ENCODE data around the gene LCOR. TPM values are rescaled to one million over a fixed set of nuclear protein-coding genes. Genes with fewer than 3 reads are reported as not detected.

LCOR gene
- total RNA-seq, 4 donors from 2014 or later = 61.9 to 133 (median 81.2) TPM

DNA sequence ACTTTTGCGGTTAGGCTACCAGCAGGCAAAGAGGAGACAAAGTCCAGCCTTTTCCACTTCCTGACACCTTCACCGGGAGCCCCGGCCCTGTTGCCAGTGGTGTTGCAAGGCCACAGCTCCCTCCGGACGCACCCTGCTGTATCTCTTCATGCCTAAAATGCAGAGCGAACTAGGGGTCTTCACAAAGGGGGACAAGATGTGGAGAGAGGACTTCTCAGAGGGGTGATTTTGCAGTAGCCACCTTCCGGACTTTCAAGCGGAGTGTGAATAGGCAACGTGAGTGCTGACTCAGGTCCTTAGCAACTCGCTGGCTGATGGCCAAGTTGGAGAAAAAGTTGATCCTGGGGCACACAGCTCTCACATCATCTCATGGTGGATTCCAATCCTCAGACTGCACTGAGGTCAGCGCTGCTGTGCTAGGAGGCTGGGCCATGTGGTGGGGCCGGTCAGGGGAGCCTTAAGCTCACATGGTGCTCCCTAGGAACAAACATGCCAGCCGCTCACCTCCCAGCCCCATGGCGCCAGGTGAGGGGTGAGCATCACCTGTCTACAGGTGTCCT, 166.3 kb downstream of the LCOR start:
- no peak overlapping the region for H3K4me3 ChIP-seq
- no peaks in the 10 kb centered on the region for H3K9me3 ChIP-seq
- no peak overlapping the region for H3K27ac ChIP-seq
- no peak for DNase-seq
- H3K4me1 ChIP-seq = peaks cover 0 to 24% (median 3%) of the 10 kb centered on the region in 4 donors
- no peaks in the 10 kb centered on the region for H3K36me3 ChIP-seq
- no peaks in the 10 kb centered on the region for H3K27me3 ChIP-seq
- TF ChIP-seq POLR2A (IDR thresholded peaks at IDR 0.05) (no peak), CTCF (IDR thresholded peaks at IDR 0.05) (no peak)

GRCh38 chr10:96999337-96999736, 167.2 kb downstream of the LCOR start:
- DNase-seq = no peak
- H3K36me3 ChIP-seq = no peaks in the 10 kb centered on the region
- H3K27ac ChIP-seq = no peak overlapping the region
- no peak for TF ChIP-seq POLR2A (IDR thresholded peaks at IDR 0.05)
- TF ChIP-seq CTCF (IDR thresholded peaks at IDR 0.05) = no peak
- no peaks in the 10 kb centered on the region for H3K9me3 ChIP-seq
- peaks cover 0 to 24% (median 3%) of the 10 kb centered on the region in 4 donors for H3K4me1 ChIP-seq
- H3K27me3 ChIP-seq = no peaks in the 10 kb centered on the region
- H3K4me3 ChIP-seq = no peak overlapping the region

GRCh38 chr10:96999987-97000386, 167.9 kb downstream of the LCOR start:
- TF ChIP-seq CTCF (IDR thresholded peaks at IDR 0.05) = no peak
- no peak for TF ChIP-seq POLR2A (IDR thresholded peaks at IDR 0.05)
- Histone ChIP-seq H3K9me3 (no peaks in the 10 kb centered on the region), H3K4me1 (peaks cover 0 to 24% (median 3%) of the 10 kb centered on the region in 4 donors), H3K36me3 (no peaks in the 10 kb centered on the region), H3K27me3 (no peaks in the 10 kb centered on the region), H3K27ac (peak overlapping the region in 1 of 4 donors; percentile 68), H3K4me3 (no peak overlapping the region)
- no peak for DNase-seq

DNA sequence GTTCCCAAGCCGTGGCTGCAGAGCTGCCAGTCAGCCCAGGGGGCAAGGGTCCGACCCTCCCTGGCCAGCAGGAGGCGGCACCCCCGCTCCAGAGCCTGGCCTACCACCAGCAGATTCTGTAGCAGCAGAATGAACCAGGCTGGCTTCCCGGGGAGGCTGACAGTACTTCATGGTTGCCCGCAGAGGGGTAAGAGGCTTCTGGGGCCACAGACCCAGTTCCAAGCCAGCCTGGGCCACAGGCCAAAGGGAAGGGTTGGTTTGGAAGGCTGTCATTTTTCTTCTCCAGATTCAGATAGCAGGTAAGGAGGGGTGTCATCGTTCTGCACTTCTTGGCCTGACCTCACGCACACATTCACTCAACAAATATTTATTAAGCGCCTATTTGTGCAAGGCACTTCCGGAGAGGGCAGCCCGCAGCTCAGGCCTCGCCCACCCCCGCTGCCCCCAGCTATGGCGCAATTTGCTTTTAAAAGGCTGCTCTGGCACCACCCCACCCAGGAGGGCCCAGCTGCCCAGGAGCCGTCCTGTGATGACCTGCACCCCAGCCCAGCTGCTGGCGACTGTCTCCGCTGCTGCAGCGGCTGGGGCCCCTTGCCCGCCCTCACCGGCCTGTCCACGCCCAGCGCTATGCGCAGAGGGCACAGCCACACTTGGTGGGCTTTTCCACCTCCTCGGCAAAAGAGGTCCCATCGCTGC, 168.5 kb downstream of the LCOR start:
- no peaks in the 10 kb centered on the region for H3K36me3 ChIP-seq
- peaks cover 0 to 24% (median 3%) of the 10 kb centered on the region in 4 donors for H3K4me1 ChIP-seq
- no peaks in the 10 kb centered on the region for H3K9me3 ChIP-seq
- H3K4me3 ChIP-seq = no peak overlapping the region
- no peaks in the 10 kb centered on the region for H3K27me3 ChIP-seq
- peak in 1 of 3 donors; percentile 74 for DNase-seq
- peak overlapping the region in 1 of 4 donors; percentile 68 for H3K27ac ChIP-seq
- TF ChIP-seq POLR2A (IDR thresholded peaks at IDR 0.05) (no peak), CTCF (IDR thresholded peaks at IDR 0.05) (peak in 3 of 6 experiments; percentile 7 to 52 (median 20))

DNA sequence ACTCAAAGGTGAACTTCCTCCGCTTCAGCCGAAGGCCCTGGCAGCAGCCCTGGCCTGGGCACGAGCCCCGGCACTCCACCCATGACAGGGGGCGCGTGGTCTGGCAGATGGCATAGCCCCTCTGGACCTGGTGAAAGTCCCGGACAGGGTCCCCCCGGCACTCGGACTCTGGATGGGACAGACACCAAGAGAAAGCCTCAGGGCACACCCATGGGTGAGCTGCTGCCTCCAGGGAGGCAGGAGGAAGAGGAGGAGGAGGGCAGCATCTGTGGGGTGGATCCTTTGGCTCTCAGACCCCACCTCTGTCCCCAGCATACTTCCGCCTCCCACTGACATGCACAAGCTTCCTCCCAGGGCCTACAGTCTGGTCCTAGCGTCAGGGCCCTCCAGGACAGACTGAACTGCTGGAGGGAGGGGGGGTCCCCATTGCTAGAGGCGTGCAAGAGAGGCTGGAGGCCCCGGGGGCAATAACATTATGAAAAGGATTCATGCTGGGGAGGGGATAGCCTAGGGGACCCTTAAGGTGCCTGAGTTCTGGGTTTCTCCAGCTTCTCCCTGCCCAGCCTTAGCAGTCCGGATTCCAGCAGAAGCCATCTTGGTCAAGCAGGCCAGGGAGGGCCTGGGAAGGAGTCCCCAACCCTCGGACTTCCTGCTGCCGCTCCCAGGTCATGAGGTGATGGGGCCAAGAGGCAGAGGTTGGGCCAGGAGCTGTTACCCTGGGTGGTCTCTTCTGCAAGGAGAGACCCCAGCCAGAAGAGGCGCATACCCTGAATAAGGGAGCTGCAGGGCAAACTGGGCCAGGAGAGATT, 169.3 kb downstream of the LCOR start:
- DNase-seq = no peak
- no peak for TF ChIP-seq POLR2A (IDR thresholded peaks at IDR 0.05)
- no peak for TF ChIP-seq CTCF (IDR thresholded peaks at IDR 0.05)
- Histone ChIP-seq H3K9me3 (peaks cover 0 to 3% (median 0%) of the 10 kb centered on the region in 4 donors), H3K27me3 (no peaks in the 10 kb centered on the region), H3K4me3 (no peak overlapping the region), H3K27ac (peak overlapping the region in 1 of 4 donors; percentile 68), H3K4me1 (peaks cover 0 to 24% (median 3%) of the 10 kb centered on the region in 4 donors), H3K36me3 (no peaks in the 10 kb centered on the region)

Measured in Peyer's patch (tissue), 4 donors.